Measurements from ENCODE around the gene OR2F2. TPM values are rescaled to one million over a fixed set of nuclear protein-coding genes. Genes with fewer than 3 reads are reported as not detected.

Gene OR2F2
- polyA plus RNA-seq, 1 of the 3 experiments (the other 2 are of a cell fraction), result 0.07 TPM

DNA sequence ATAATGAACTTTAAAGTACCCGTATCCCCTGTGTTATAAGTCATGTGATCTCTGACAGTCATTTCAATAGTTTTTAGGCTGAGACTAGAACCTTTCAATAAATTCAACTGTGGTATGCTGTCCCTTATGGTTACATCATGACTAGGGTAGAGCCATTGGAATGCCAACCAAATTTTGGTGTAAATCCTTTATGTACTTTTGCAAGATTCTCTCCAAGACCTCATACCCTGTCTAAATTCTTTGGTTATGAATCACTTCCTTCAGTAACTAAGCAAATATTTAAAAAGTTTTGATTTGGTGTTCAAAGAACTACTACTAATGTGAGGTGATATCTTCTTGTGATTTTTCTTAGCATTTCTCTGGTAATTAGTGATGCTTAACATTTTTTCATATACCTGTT, 44.3 kb downstream of the OR2F2 start:
- WGBS (ENCODE audit: low lambda C conversion rate), result 10% methylated on average over 1 of the region's 1 CpG
- H4K20me1 ChIP-seq (ENCODE audit: insufficient read depth), result no peaks in the 10 kb centered on the region
- no peaks in the 10 kb centered on the region for H3F3A ChIP-seq (replicated peaks; ENCODE audit: insufficient read depth)
- H3K4me1 ChIP-seq (ENCODE audit: control insufficient read depth in 1 of 2, insufficient read depth in 2 of 2, low read depth in 1 of 2, low read length in 1 of 2), result peaks cover 0 to 3% of the 10 kb centered on the region in 2 experiments; a peak in 2 of 4 replicates
- no peak overlapping the region for H3K4me3 ChIP-seq (ENCODE audit: low read depth in 2 of 2, low read length in 1 of 2)
- no peak for DNase-seq
- H3K9me3 ChIP-seq, result no peaks in the 10 kb centered on the region
- H3K79me2 ChIP-seq (ENCODE audit: insufficient read depth), result no peaks in the 10 kb centered on the region
- no peaks in the 10 kb centered on the region; the same call in 1 of the 2 replicates for H3K27me3 ChIP-seq (ENCODE audit: insufficient read depth)
- no peaks in the 10 kb centered on the region for H3K9me2 ChIP-seq
- peak overlapping the region; percentile 1; the same call in 1 of the 2 replicates for H3K4me2 ChIP-seq
- H3K9ac ChIP-seq, result no peak overlapping the region
- H2AFZ ChIP-seq (ENCODE audit: low read depth), result no peak overlapping the region
- ChIA-PET CTCF (no interaction called here), POLR2A (no interaction called here)
- TF ChIP-seq NFIC (IDR thresholded peaks at IDR 0.05; ENCODE audit: borderline replicate concordance) (peak; percentile 24; the same call in 1 of the 2 replicates), JUND (IDR thresholded peaks at IDR 0.05) (peak; percentile 53), TCF12 (IDR thresholded peaks at IDR 0.05) (peak; percentile 23; the same call in 1 of the 2 replicates), SIN3A (IDR thresholded peaks at IDR 0.05; ENCODE audit: borderline replicate concordance, low read depth, low read length) (no peak), EP300 (IDR thresholded peaks at IDR 0.05; ENCODE audit: borderline replicate concordance in 1 of 2, low read depth in 1 of 2, low read length in 1 of 2) (peak in 1 of 2 experiments; percentile 40; a peak in 1 of 4 replicates), RFX5 (IDR thresholded peaks at IDR 0.05; ENCODE audit: low read length) (no peak), CHD2 (IDR thresholded peaks at IDR 0.05; ENCODE audit: low read length, partially characterized antibody) (no peak), RXRA (IDR thresholded peaks at IDR 0.05; ENCODE audit: borderline replicate concordance, low read depth) (no peak), TEAD4 (IDR thresholded peaks at IDR 0.05; ENCODE audit: borderline replicate concordance, insufficient read depth) (peak; percentile 53; the same call in 1 of the 2 replicates), SMC3 (IDR thresholded peaks at IDR 0.05; ENCODE audit: low read depth, low read length) (no peak), FOSL2 (IDR thresholded peaks at IDR 0.05; ENCODE audit: borderline replicate concordance, low read depth) (peak; percentile 61; the same call in 1 of the 2 replicates), MXI1 (IDR thresholded peaks at IDR 0.05; ENCODE audit: low read depth, low read length) (no peak)
- TF ChIP-seq, protein P1, sequence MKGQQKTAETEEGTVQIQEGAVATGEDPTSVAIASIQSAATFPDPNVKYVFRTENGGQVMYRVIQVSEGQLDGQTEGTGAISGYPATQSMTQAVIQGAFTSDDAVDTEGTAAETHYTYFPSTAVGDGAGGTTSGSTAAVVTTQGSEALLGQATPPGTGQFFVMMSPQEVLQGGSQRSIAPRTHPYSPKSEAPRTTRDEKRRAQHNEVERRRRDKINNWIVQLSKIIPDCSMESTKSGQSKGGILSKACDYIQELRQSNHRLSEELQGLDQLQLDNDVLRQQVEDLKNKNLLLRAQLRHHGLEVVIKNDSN (IDR thresholded peaks at IDR 0.05; ENCODE audit: borderline replicate concordance, low read depth), result no peak
- TF ChIP-seq, protein P2, sequence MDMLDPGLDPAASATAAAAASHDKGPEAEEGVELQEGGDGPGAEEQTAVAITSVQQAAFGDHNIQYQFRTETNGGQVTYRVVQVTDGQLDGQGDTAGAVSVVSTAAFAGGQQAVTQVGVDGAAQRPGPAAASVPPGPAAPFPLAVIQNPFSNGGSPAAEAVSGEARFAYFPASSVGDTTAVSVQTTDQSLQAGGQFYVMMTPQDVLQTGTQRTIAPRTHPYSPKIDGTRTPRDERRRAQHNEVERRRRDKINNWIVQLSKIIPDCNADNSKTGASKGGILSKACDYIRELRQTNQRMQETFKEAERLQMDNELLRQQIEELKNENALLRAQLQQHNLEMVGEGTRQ (IDR thresholded peaks at IDR 0.05; ENCODE audit: borderline replicate concordance, low read depth, low read length), result no peak
- TF ChIP-seq, protein P3, sequence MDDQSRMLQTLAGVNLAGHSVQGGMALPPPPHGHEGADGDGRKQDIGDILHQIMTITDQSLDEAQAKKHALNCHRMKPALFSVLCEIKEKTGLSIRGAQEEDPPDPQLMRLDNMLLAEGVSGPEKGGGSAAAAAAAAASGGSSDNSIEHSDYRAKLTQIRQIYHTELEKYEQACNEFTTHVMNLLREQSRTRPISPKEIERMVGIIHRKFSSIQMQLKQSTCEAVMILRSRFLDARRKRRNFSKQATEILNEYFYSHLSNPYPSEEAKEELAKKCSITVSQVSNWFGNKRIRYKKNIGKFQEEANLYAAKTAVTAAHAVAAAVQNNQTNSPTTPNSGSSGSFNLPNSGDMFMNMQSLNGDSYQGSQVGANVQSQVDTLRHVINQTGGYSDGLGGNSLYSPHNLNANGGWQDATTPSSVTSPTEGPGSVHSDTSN (IDR thresholded peaks at IDR 0.05), result peak; percentile 16; the same call in 1 of the 2 replicates
- no peaks in the 10 kb centered on the region for H3K36me3 ChIP-seq (replicated peaks in 1 of 2; ENCODE audit: control insufficient read depth in 1 of 2, insufficient read depth in 2 of 2, low read length in 1 of 2)
- peak overlapping the region; percentile 13 to 30; a peak in 2 of 4 replicates for H3K27ac ChIP-seq (ENCODE audit: low read depth in 2 of 2, low read length in 1 of 2)

DNA sequence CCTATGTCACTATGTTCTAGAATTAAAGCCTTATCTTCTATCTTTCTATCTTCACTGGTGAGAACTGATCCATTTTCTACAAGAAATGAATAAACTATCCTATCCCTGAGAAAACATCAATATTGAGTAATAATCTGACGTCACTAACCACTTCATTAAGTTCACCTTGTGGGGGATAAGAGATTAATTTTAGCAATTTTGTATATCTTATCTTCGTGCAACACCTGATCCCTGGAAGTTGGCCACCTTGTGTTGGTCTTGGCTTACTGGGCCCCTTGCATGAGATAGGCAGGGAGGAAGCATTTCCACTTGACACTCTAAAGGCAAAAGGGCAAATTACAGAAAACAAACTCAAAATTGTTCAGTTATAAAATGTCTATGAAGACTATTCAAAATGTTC, 45.0 kb downstream of the OR2F2 start:
- no peak overlapping the region for H3K4me3 ChIP-seq (ENCODE audit: low read depth in 2 of 2, low read length in 1 of 2)
- no peaks in the 10 kb centered on the region for H4K20me1 ChIP-seq (ENCODE audit: insufficient read depth)
- H3K4me1 ChIP-seq (ENCODE audit: control insufficient read depth in 1 of 2, insufficient read depth in 2 of 2, low read depth in 1 of 2, low read length in 1 of 2), result peaks cover 0 to 3% of the 10 kb centered on the region in 2 experiments; a peak in 2 of 4 replicates
- WGBS (ENCODE audit: low lambda C conversion rate), result 13% methylated on average over 2 of the region's 2 CpGs
- ChIA-PET CTCF (interaction anchor here (0.6 kb wide), 1 partner anchor 80 kb away, joined by 3 read pairs; no protein-coding TSS in a partner anchor), POLR2A (no interaction called here)
- H3K4me2 ChIP-seq, result no peak overlapping the region
- H3K27ac ChIP-seq (ENCODE audit: low read depth in 2 of 2, low read length in 1 of 2), result peak overlapping the region in 1 of 2 experiments; percentile 13; a peak in 1 of 4 replicates
- no peaks in the 10 kb centered on the region; the same call in 1 of the 2 replicates for H3K27me3 ChIP-seq (ENCODE audit: insufficient read depth)
- H3K9me3 ChIP-seq, result no peaks in the 10 kb centered on the region
- H3F3A ChIP-seq (replicated peaks; ENCODE audit: insufficient read depth), result no peaks in the 10 kb centered on the region
- H2AFZ ChIP-seq (ENCODE audit: low read depth), result no peak overlapping the region
- no peaks in the 10 kb centered on the region for H3K79me2 ChIP-seq (ENCODE audit: insufficient read depth)
- no peak overlapping the region for H3K9ac ChIP-seq
- H3K36me3 ChIP-seq (replicated peaks in 1 of 2; ENCODE audit: control insufficient read depth in 1 of 2, insufficient read depth in 2 of 2, low read length in 1 of 2), result no peaks in the 10 kb centered on the region
- no peak for DNase-seq
- no peaks in the 10 kb centered on the region for H3K9me2 ChIP-seq
- TF ChIP-seq EZH2phosphoT487 (IDR thresholded peaks at IDR 0.05; ENCODE audit: borderline replicate concordance, low read depth) (no peak), MEF2A (IDR thresholded peaks at IDR 0.05; ENCODE audit: borderline replicate concordance, low read depth) (no peak), RFX5 (IDR thresholded peaks at IDR 0.05; ENCODE audit: low read length) (no peak), SMC3 (IDR thresholded peaks at IDR 0.05; ENCODE audit: low read depth, low read length) (no peak), POLR2AphosphoS5 (IDR thresholded peaks at IDR 0.05; ENCODE audit: low read depth, low read length) (no peak), MXI1 (IDR thresholded peaks at IDR 0.05; ENCODE audit: low read depth, low read length) (no peak)
- TF ChIP-seq, protein P4, sequence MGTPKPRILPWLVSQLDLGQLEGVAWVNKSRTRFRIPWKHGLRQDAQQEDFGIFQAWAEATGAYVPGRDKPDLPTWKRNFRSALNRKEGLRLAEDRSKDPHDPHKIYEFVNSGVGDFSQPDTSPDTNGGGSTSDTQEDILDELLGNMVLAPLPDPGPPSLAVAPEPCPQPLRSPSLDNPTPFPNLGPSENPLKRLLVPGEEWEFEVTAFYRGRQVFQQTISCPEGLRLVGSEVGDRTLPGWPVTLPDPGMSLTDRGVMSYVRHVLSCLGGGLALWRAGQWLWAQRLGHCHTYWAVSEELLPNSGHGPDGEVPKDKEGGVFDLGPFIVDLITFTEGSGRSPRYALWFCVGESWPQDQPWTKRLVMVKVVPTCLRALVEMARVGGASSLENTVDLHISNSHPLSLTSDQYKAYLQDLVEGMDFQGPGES (IDR thresholded peaks at IDR 0.05; ENCODE audit: low read depth, low read length), result no peak
- TF ChIP-seq, protein P3 (IDR thresholded peaks at IDR 0.05), result no peak
- TF ChIP-seq, protein P5, sequence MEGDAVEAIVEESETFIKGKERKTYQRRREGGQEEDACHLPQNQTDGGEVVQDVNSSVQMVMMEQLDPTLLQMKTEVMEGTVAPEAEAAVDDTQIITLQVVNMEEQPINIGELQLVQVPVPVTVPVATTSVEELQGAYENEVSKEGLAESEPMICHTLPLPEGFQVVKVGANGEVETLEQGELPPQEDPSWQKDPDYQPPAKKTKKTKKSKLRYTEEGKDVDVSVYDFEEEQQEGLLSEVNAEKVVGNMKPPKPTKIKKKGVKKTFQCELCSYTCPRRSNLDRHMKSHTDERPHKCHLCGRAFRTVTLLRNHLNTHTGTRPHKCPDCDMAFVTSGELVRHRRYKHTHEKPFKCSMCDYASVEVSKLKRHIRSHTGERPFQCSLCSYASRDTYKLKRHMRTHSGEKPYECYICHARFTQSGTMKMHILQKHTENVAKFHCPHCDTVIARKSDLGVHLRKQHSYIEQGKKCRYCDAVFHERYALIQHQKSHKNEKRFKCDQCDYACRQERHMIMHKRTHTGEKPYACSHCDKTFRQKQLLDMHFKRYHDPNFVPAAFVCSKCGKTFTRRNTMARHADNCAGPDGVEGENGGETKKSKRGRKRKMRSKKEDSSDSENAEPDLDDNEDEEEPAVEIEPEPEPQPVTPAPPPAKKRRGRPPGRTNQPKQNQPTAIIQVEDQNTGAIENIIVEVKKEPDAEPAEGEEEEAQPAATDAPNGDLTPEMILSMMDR (IDR thresholded peaks at IDR 0.05), result no peak
